T-helper 22 cell (primary cell): ENCODE measurements around the gene MAPK9.
"Not testable (repeated sequence)": the region's sequence is repeated elsewhere in the genome, so short reads cannot be mapped to it uniquely, and the experiment has no call there.

ENCODE experiments used
- DNase-seq: peaks from one replicate; pipeline ENCODE4 v3.0.0-alpha.2; 2020; ENCODE audit warnings: low read depth

The MAPK9 gene

GRCh38 chr5:180235077-180235476 lies 56.8 kb downstream of the MAPK9 start:
- DNase-seq: no peak

GRCh38 chr5:180234271-180234670 lies 57.6 kb downstream of the MAPK9 start:
- DNase-seq: no peak

GRCh38 chr5:180233729-180234128 lies 58.2 kb downstream of the MAPK9 start:
- no peak for DNase-seq

GRCh38 chr5:180230017-180230416 lies 61.9 kb downstream of the MAPK9 start:
- DNase-seq: no peak

GRCh38 chr5:180222056-180222455 lies 69.8 kb downstream of the MAPK9 start:
- no peak for DNase-seq

GRCh38 chr5:180217797-180218196 lies 74.1 kb downstream of the MAPK9 start:
- DNase-seq: no peak

- DNase-seq: no peak
These were observed 75.2 kb downstream of the MAPK9 start for GRCh38 chr5:180216646-180217171.

GRCh38 chr5:180215783-180216630 lies 75.9 kb downstream of the MAPK9 start:
- DNase-seq: no peak

GRCh38 chr5:180214870-180215770 lies 76.8 kb downstream of the MAPK9 start:
- no peak for DNase-seq

- no peak for DNase-seq
These were observed 78.2 kb downstream of the MAPK9 start for GRCh38 chr5:180213657-180214207.

GRCh38 chr5:180213256-180213600 lies 78.7 kb downstream of the MAPK9 start:
- DNase-seq: no peak

GRCh38 chr5:180212363-180213255 lies 79.3 kb downstream of the MAPK9 start:
- no peak for DNase-seq

GRCh38 chr5:180211761-180212035 lies 80.2 kb downstream of the MAPK9 start:
- DNase-seq: no peak

- DNase-seq: no peak
These were observed 80.7 kb downstream of the MAPK9 start for GRCh38 chr5:180210961-180211760.

- not testable (repeated sequence) for DNase-seq
These were observed 81.8 kb downstream of the MAPK9 start for GRCh38 chr5:180210077-180210476.

GRCh38 chr5:180209137-180209581 lies 82.7 kb downstream of the MAPK9 start, which contains the start of gene RASGEF1C:
RASGEF1C (minus strand) TSS chr5:180209211; CDS start chr5:180138052, 71,159 bp downstream.
- no peak for DNase-seq

- DNase-seq: no peak
These were observed 83.3 kb downstream of the MAPK9 start for GRCh38 chr5:180208435-180209081.

GRCh38 chr5:180208038-180208434 lies 83.8 kb downstream of the MAPK9 start:
- no peak for DNase-seq

GRCh38 chr5:180207593-180207992 lies 84.3 kb downstream of the MAPK9 start:
- no peak for DNase-seq

- no peak for DNase-seq
These were observed 84.9 kb downstream of the MAPK9 start for GRCh38 chr5:180206993-180207392.
